Bronchial epithelial cell (primary cell): ENCODE results near the gene SLC25A13. TPM values are rescaled to one million over a fixed set of nuclear protein-coding genes. Genes with fewer than 3 reads are reported as not detected.

Experiments
- DNase-seq: peaks from one replicate; pipeline ENCODE4 v3.0.0-alpha.2; 2010; ENCODE audit warnings: low read depth
- FAIRE-seq: peaks from 2 replicates; lab custom pipeline; 2011; peaks lifted over from hg19 to GRCh38; lab: Jason Lieb, UNC
- H3K27me3 ChIP-seq: 2 replicates; pipeline ENCODE4 v1.5.1; 2011; ENCODE audit warnings: low read length; ENCODE audit not compliant: control insufficient read depth, insufficient read depth
- H3K36me3 ChIP-seq: 2 replicates; pipeline ENCODE4 v1.5.1; 2011; ENCODE audit warnings: low read length; ENCODE audit not compliant: control insufficient read depth, insufficient read depth
- H3K4me3 ChIP-seq: 2 replicates; pipeline ENCODE4 v1.5.1; 2011; ENCODE audit warnings: mild to moderate bottlenecking, low read depth, low read length, control low read depth
- CTCF ChIP-seq: IDR thresholded peaks from 2 replicates; pipeline ENCODE4 v1.5.1; 2011; ENCODE audit warnings: mild to moderate bottlenecking, moderate library complexity, low read length, control low read depth, inconsistent platforms; ENCODE audit not compliant: insufficient read depth, severe bottlenecking
- total RNA-seq: library from RNA; depleted of rRNA; stranded (reverse); fragments of >200 nt; gene quantifications from 2 replicates; pipeline ENCODE4 v1.2.1, GENCODE V29; 2014

The SLC25A13 gene
- total RNA-seq, 1 donor from 2014 or later: 16.6 TPM

DNA sequence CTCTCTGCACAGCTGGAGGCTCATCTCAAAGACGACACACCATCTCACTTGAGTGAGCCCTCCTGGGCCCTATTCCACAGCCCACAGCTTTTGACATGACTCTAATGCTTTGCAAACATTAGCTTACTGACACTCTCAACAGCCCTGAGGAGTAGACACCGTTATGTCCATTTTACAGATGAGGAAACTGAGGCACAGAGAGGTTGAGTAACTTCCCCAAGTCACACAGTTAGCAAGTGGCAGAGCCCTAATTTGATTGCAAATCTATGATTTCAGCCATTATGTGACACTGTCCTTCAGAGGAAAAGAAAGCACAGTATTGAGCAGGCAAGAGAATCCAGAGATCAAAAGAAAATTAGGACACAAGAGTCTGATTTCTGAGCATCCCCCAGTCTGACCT is 16.0 kb downstream of the SLC25A13 start:
- TF ChIP-seq CTCF: no peak
- DNase-seq (no peak), FAIRE-seq (no peak)
- no peak overlapping the region for H3K4me3 ChIP-seq
- H3K27me3 ChIP-seq: no peaks in the 10 kb centered on the region
- H3K36me3 ChIP-seq: no peaks in the 10 kb centered on the region

DNA sequence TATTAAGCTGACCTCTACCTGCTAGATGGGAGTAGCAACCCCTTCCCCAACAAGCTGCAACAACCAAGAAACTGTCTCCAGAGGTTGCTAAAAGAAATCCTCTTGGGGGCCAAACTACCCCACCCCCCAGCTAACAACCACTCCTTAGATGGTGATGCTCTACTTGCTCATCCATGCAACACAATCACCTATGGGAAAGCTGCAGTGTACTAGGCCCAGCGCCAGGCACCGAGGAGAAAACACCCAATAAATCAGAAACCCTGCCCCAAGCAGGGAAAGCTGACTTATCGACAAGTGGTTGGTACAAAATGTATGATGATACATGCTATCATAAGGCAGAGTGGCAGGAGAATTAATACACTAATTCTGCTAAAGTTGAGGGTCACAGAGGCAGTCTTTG is 17.3 kb downstream of the SLC25A13 start:
- Histone ChIP-seq H3K36me3 (no peaks in the 10 kb centered on the region), H3K4me3 (no peak overlapping the region), H3K27me3 (no peaks in the 10 kb centered on the region)
- peak; percentile 82 for DNase-seq
- no peak for FAIRE-seq
- no peak for TF ChIP-seq CTCF

DNA sequence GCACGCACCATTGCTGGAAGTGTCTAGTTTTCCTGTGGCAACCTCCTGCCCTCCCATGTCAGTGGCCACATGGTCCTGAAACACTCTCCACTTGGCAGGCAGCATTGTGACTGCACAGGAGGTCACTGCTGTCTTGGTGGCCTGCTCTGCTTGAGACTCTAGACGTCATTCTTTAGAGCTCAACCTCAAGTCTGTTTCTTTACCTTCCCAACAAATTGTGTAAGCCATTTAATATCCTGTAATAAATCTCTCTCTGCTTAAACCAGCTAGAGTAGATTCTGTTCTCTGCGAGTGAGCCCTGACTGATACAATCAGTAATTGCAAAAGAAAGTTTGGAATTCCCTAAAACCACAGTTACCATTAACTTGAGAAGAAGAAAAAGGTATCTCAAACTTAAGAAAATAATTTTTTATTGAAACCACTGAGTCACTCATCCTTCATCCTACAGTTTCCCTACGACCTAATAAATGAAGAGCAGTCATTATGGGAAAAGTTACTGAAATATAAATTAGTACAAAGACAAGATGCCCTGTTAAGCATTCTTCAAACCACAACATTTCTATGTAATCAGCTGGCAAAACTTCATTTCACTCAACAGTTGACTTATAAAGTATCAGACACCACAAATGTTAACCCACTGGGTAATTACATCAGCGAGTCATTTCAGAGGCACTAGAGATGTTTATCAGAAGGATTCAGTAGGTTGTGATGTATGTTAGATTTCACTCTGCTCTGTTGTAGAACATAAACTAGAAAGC is 18.0 kb downstream of the SLC25A13 start:
- no peak for TF ChIP-seq CTCF
- H3K27me3 ChIP-seq: no peaks in the 10 kb centered on the region
- H3K36me3 ChIP-seq: no peaks in the 10 kb centered on the region
- no peak overlapping the region for H3K4me3 ChIP-seq
- DNase-seq (peak; percentile 68), FAIRE-seq (no peak)

DNA sequence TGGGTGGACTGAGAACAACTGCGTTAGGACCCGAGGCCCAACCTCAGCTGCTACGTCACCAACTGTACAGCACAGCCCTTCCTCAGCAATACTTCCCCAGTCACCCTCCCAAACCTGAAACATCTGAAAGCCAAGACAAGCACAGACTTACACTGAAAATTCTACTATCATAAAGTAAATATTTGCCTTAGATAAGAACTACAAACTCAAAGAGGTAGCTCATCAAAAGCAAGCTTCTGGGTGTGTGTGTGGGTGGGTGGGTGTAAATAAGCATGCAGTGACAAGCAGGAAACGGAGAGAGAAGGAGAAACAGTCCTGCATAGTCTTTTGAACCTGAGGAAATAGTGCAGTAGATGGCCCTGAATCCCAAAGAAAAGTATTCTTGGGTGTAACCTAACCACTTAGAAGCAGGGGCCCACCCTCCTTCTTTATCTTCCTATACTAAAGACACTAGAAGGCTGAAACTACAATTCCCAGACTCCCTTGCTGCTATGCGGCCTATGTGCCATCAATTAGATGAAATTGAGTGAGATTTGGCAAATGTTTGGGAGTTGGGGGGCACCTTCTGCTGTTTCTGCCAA is 18.7 kb downstream of the SLC25A13 start:
- FAIRE-seq (peak; percentile 36), DNase-seq (peak; percentile 99)
- H3K27me3 ChIP-seq: no peaks in the 10 kb centered on the region
- no peak for TF ChIP-seq CTCF
- H3K36me3 ChIP-seq: no peaks in the 10 kb centered on the region
- H3K4me3 ChIP-seq: no peak overlapping the region

DNA sequence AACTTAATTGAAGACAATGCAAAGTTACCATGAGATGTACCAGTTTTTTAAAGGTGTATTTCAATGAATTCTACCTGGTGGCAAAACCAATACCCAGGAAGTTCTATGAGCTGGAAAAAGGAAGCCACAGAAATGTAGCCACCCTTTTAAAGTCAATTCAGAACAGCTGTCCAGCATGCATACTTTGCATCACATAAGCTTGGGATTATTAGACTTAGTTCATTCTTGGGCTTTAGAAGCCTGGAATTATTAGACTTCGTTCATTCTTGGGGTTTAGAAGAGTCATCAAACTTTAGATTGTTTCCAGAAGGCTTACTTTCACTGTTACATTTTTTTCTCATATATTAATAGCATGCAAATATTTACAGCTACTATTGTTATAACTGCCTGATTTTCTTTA is 20.9 kb downstream of the SLC25A13 start:
- Histone ChIP-seq H3K27me3 (no peaks in the 10 kb centered on the region), H3K36me3 (no peaks in the 10 kb centered on the region), H3K4me3 (no peak overlapping the region)
- DNase-seq (no peak), FAIRE-seq (no peak)
- TF ChIP-seq CTCF: no peak
